Measurements from ENCODE around the gene EPC1.
"Not testable (repeated sequence)": the region's sequence is repeated elsewhere in the genome, so short reads cannot be mapped to it uniquely, and the experiment has no call there.

The EPC1 gene

GRCh38 chr10:32232378-32232777 is 114.6 kb downstream of the EPC1 start:
- no peak for DNase-seq (ENCODE audit: low read depth)

- DNase-seq (ENCODE audit: low read depth): not testable (repeated sequence)
Measured at GRCh38 chr10:32229788-32230187, 117.2 kb downstream of the EPC1 start.

DNA sequence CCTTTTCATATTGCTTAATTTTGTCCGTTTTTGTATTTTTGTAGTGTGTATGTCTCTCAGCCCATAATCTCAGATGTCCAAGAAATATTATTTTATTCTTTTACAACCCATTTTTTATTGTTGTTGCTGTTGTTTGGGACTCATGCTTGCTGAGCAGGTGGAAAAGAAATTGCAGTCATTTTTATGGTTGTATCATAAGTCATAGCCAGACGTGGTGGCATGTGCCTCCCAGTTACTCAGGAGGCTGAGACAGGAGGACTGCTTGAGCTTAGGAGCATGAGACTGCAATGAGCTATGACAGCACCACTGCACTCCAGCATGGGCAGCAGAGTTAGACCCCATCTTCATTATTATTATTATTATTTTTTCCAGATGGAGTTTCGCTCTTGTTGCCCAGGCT is 117.8 kb downstream of the EPC1 start:
- no peak for DNase-seq (ENCODE audit: low read depth)

GRCh38 chr10:32227802-32228201 is 119.2 kb downstream of the EPC1 start:
- DNase-seq (ENCODE audit: low read depth): no peak

DNA sequence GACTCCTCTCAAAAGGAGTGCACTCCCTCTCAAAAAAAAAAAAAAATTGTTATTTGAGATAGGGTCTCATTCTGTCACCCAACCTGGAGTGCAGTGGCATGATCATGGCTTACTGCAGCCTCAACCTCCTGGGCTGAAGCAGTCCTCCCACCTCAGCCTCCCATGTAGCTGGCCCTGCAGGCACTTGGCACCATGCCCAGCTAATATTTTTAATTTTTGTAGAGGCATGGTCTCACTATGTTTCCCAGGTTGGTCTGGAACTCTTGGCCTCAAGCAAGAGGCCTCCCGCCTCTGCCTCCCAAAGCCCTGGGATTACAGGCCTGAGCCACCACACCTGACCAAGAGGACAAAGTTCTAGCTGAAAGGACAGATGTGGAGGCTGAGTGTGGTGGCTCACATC is 120.3 kb downstream of the EPC1 start:
- no peak for DNase-seq (ENCODE audit: low read depth)

- DNase-seq (ENCODE audit: low read depth): no peak
Measured at GRCh38 chr10:32225976-32226375, 121.0 kb downstream of the EPC1 start.

DNA sequence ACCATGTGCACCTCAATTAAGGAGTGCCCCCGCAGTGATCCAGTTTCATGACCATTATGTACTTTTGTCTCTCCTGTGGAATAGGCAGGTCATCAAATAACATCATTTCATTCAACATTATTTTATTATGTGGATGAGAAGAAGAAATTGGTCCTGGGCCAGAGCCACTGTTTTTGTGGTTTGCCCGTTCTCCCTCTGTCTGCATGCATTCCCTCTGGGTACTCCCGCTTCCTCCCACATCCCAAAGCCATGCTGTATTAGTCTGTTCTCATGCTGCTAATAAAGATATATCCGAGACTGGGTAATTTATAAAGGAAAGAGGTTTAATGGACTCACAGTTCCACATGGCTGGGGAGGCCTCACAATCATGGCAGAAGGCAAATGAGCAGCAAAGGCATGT is 124.6 kb downstream of the EPC1 start:
- not testable (repeated sequence) for DNase-seq (ENCODE audit: low read depth)

DNA sequence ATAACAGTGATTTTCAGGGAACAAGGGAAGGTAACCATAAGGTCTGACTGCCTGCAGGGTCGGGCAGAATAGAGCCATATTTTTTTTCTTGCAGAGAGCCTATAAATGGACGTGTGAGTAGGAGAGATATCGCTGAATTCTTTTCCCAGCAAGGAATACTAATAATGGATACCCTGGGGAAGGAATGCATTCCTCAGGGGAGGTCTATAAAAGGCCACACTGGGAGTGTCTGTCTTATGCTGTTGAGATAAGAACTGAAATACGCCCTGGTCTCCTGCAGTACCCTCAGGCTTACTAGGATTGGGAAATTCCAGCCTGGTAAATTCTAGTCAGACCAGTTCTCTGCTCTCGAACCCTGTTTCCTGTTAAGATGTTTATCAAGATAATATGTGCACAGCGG is 127.8 kb downstream of the EPC1 start:
- not testable (repeated sequence) for DNase-seq (ENCODE audit: low read depth)

- not testable (repeated sequence) for DNase-seq (ENCODE audit: low read depth)
Measured at GRCh38 chr10:32218206-32219044, 128.5 kb downstream of the EPC1 start.
